NCI-H526 treated with DMSO at 0.1 percent for 48 hours (cell line): Measurements from ENCODE around the gene ITGB3.
"Not testable (repeated sequence)": the region's sequence is repeated elsewhere in the genome, so short reads cannot be mapped to it uniquely, and the experiment has no call there.

Source experiments
- DNase-seq: peaks from one replicate; lab custom pipeline; 2025; lab: John Stamatoyannopoulos, UW

The ITGB3 gene

GRCh38 chr17:47253541-47254402, at the start of gene ITGB3:
TSS of gene ITGB3 (plus strand) at chr17:47253827. CDS start at chr17:47253862, 35 bp downstream.
- DNase-seq = peak; percentile 65

DNA sequence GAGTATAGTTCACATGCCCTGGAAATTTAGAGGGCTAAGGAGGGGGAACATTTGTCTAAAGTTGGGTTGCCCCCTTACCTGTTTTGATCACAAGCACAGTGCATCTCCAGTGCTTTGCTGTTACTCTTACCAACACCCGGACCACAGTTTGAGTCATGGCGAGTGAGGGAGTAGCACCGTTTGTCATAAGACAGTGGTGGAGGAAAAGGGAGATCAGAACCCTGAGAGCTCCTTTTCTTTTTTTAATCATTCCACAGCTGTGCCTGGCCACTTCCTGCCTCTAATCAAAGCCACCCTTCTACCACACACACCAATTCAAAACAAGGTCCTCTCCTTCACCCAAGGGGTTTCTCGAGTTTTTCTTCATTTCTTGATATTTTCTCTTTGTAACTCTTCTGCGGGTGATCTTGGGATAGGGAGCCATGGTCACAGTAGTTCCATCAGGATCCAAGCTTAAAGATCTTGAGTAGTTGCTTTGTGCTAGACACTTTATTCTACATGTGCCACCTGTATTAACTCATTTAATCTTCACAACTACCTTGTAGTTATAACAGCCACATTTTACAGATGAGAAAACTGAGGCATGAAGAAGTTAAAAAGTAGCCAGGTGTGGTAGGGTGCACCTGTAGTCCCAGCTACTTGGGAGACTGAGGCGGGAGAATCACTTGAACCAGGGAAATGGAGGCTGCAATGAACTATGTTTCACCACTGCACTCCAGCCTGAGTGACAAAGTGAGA, 49.5 kb upstream of the ITGB3 start:
- DNase-seq = no peak

DNA sequence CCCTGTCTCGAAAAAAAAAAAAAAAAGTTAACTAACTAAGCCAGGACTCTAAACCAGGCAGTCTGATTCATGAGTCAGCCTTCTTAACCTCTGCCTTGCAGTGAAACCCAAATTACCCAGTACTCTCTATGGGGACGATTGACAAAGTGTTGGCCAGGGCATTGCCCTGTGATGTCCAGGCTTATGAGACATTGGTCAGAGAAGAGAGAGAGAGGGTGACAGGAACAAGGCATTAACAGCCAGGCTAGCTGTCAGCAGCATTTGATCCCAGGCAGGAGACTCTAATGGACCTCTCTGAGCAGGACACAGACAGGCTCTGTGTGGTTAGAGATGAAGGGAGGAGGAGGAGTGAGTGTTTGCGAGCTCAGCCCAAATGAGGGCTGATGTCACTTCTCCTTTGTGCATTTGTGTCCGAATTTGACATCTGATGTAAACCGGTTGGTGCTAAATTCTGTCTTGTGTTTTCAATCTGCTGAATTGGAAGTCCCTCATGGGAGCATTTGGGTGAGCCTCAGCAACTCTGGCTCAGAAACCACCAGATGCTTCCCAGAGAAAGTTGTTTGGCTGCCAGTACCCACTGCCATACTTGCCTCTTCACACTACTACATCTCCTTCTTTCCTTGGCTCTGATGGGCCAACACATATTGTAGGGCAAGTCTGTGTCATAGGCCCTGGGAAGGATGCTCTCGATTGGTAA, 48.8 kb upstream of the ITGB3 start:
- DNase-seq = no peak

DNA sequence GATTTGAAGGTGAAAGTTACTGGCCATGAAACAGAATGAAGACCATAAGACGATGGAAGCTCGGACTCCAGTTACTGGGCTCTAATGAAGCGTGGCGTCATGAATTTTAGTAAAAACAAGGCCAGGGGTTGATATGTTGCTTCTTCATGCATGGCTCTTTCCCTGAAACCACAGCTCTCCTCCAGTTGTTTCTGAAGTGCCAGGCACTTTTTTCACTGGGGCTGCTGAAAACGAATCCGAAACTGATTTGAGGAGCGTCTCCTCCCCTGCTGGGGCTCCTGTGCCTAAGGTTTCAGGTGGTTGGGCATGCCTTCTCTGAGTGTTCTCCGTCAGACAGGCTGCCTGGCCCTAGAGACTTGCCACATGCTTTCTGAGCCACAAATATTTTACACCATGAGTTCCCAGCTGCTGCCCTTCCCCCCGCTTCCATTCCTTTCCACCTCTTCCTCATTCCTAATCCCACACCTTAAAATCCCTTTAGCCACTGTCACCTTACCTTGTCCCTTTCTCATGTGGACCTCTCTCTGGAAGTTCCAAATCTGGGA, 48.1 kb upstream of the ITGB3 start:
- no peak for DNase-seq

GRCh38 chr17:47207143-47208067, 46.2 kb upstream of the ITGB3 start:
- DNase-seq = no peak

GRCh38 chr17:47208744-47209488, 44.7 kb upstream of the ITGB3 start, which contains the start of gene MYL4:
TSS of gene MYL4 (plus strand) at chr17:47209348. CDS start at chr17:47209423, 75 bp downstream.
- no peak for DNase-seq

GRCh38 chr17:47209499-47209898, 44.1 kb upstream of the ITGB3 start:
- no peak for DNase-seq

- DNase-seq = no peak
Measured at GRCh38 chr17:47210105-47210504, 43.5 kb upstream of the ITGB3 start.

DNA sequence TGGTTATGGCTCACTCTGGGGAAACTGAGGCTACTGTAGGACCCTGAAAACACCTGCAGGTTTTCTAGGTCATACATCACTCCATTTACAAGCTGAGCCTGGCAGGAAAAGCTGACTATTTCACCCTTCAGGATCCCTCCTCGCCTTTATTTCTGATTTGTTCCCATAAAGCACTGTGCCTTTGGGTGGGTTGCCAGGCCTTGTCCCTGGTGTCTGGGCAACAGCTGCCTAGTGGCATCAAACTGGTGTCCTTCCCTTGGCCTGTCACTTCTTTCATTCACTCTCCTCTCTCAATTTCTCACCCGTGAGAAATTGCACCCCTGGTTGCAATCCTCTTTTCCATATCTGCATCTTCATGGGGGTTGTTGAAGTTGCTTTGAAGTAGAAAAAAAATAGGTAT, 42.8 kb upstream of the ITGB3 start:
- DNase-seq = no peak

- no peak for DNase-seq
Measured at GRCh38 chr17:47212458-47212857, 41.2 kb upstream of the ITGB3 start.

DNA sequence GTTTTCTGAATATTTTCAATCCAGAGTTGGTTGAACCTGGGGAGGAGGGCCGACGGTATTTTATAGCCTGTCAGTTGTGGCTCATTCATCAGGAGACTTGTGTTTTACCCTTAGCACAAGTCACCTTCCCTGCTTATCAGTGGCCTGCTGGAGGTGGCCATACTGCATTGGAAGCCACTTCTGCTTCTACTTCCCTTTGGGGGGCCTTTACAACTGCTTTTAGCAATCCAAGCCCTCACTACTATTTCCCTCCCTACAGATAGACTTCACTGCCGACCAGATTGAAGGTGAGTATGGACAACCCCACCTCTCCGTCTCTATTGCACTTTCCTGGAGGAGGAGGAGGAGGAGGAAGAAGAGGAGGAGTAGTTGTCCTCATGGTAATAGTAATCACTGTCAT, 40.1 kb upstream of the ITGB3 start:
- no peak for DNase-seq

GRCh38 chr17:47214931-47215330, 38.7 kb upstream of the ITGB3 start:
- no peak for DNase-seq

DNA sequence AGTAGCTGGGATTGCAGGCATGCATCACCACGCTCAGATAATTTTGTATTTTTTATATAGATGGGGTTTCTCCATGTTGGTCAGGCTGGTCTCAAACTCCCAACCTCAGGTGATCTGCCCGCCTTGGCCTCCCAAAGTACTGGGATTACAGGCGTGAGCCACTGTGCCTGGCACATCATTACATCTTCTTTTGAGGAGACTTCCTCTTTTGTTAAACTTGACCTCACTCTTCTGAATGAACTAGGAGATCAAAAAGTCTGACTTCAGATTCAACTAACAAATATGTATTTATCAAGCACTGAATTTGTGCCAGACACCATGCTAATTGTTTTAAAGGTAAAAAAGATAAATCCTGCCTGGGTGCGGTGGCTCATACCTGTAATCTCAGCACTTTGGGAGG, 36.8 kb upstream of the ITGB3 start:
- not testable (repeated sequence) for DNase-seq

GRCh38 chr17:47217279-47217678, 36.3 kb upstream of the ITGB3 start:
- DNase-seq = not testable (repeated sequence)

GRCh38 chr17:47218896-47219430, 34.7 kb upstream of the ITGB3 start:
- no peak for DNase-seq

GRCh38 chr17:47219621-47220475, 33.8 kb upstream of the ITGB3 start:
- no peak for DNase-seq

GRCh38 chr17:47220531-47220999, 33.1 kb upstream of the ITGB3 start:
- no peak for DNase-seq

- DNase-seq = no peak
Measured at GRCh38 chr17:47221154-47221553, 32.5 kb upstream of the ITGB3 start.

DNA sequence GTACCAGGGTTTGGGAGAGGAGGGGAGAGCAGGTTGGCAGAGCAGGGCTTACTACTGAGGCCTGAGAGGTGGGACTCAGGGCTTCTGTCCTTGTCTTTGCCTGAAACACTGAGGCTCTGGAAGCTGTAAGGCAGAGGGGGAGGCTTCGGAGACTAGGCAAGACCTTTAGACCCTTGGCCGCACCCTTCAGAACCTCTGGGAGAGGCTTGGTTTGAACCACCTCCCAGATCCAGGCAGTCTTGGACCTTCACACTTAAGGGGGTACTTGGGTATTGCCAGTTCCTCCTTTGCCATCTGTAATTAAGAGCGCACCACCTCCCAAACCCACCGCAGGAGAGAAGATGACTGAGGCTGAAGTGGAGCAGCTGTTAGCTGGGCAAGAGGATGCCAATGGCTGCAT, 31.6 kb upstream of the ITGB3 start:
- no peak for DNase-seq
